ENCODE measurements around the gene PRKACA. TPM values are rescaled to one million over a fixed set of nuclear protein-coding genes. Genes with fewer than 3 reads are reported as not detected.
"Not testable (repeated sequence)": the region's sequence is repeated elsewhere in the genome, so short reads cannot be mapped to it uniquely, and the experiment has no call there.

Gene PRKACA
- total RNA-seq, 6 experiments from 2014 or later, result 137 to 170 (median 149) TPM

GRCh38 chr19:14150041-14150769 lies 32.6 kb upstream of the PRKACA start:
- Mint-ChIP-seq H3K36me3 (ENCODE audit: low read depth) (no peaks in the 10 kb centered on the region), H3K27ac (peak overlapping the region; percentile 77; the same call in 1 of the 2 replicates), H3K9me3 (no peaks in the 10 kb centered on the region), H3K27me3 (ENCODE audit: insufficient read depth) (peaks cover 3% of the 10 kb centered on the region; the same call in 1 of the 2 replicates), H3K4me1 (ENCODE audit: low read depth) (peaks cover 41% of the 10 kb centered on the region), H3K4me3 (0 out of 2 replicates have a peak overlapping the region, but pooled peaks have one; percentile 45)
- DNase-seq, result no peak
- no peak for TF ChIP-seq CTCF (IDR thresholded peaks at IDR 0.05)

GRCh38 chr19:14149509-14149994 lies 32.0 kb upstream of the PRKACA start:
- no peak for TF ChIP-seq CTCF (IDR thresholded peaks at IDR 0.05)
- H3K27me3 Mint-ChIP-seq (ENCODE audit: insufficient read depth), result peaks cover 3% of the 10 kb centered on the region; the same call in 1 of the 2 replicates
- H3K4me3 Mint-ChIP-seq, result peak overlapping the region; percentile 45
- no peak for DNase-seq
- H3K36me3 Mint-ChIP-seq (ENCODE audit: low read depth), result no peaks in the 10 kb centered on the region
- no peaks in the 10 kb centered on the region for H3K9me3 Mint-ChIP-seq
- H3K27ac Mint-ChIP-seq, result peak overlapping the region; percentile 77
- peaks cover 43% of the 10 kb centered on the region for H3K4me1 Mint-ChIP-seq (ENCODE audit: low read depth)

- Mint-ChIP-seq H3K4me1 (ENCODE audit: low read depth) (peaks cover 43% of the 10 kb centered on the region), H3K27me3 (ENCODE audit: insufficient read depth) (peaks cover 3% of the 10 kb centered on the region; the same call in 1 of the 2 replicates), H3K27ac (peak overlapping the region; percentile 77), H3K9me3 (no peaks in the 10 kb centered on the region), H3K36me3 (ENCODE audit: low read depth) (no peaks in the 10 kb centered on the region), H3K4me3 (peak overlapping the region; percentile 45)
- no peak for DNase-seq
- no peak for TF ChIP-seq CTCF (IDR thresholded peaks at IDR 0.05)
These were observed 31.3 kb upstream of the PRKACA start for GRCh38 chr19:14148751-14149410.

- H3K9me3 Mint-ChIP-seq, result no peaks in the 10 kb centered on the region
- H3K27ac Mint-ChIP-seq, result peak overlapping the region; percentile 76
- TF ChIP-seq CTCF (IDR thresholded peaks at IDR 0.05), result peak; percentile 88
- no peaks in the 10 kb centered on the region for H3K36me3 Mint-ChIP-seq (ENCODE audit: low read depth)
- peak; percentile 32 for DNase-seq
- peak overlapping the region; percentile 56; the same call in 1 of the 2 replicates for H3K4me3 Mint-ChIP-seq
- H3K4me1 Mint-ChIP-seq (ENCODE audit: low read depth), result peaks cover 43% of the 10 kb centered on the region
- H3K27me3 Mint-ChIP-seq (ENCODE audit: insufficient read depth), result peaks cover 3% of the 10 kb centered on the region; the same call in 1 of the 2 replicates
These were observed 30.4 kb upstream of the PRKACA start for GRCh38 chr19:14147797-14148605.

GRCh38 chr19:14146789-14147216 lies 29.2 kb upstream of the PRKACA start:
- H3K27ac Mint-ChIP-seq, result peak overlapping the region; percentile 78
- H3K9me3 Mint-ChIP-seq, result no peaks in the 10 kb centered on the region
- H3K36me3 Mint-ChIP-seq (ENCODE audit: low read depth), result no peaks in the 10 kb centered on the region
- peak; percentile 82 for DNase-seq
- TF ChIP-seq CTCF (IDR thresholded peaks at IDR 0.05), result no peak
- H3K27me3 Mint-ChIP-seq (ENCODE audit: insufficient read depth), result peaks cover 3% of the 10 kb centered on the region; the same call in 1 of the 2 replicates
- H3K4me1 Mint-ChIP-seq (ENCODE audit: low read depth), result peaks cover 43% of the 10 kb centered on the region
- no peak overlapping the region for H3K4me3 Mint-ChIP-seq

GRCh38 chr19:14146169-14146568 lies 28.6 kb upstream of the PRKACA start:
- DNase-seq; H3K36me3 Mint-ChIP-seq (ENCODE audit: low read depth); H3K9me3 Mint-ChIP-seq; H3K27me3 Mint-ChIP-seq (ENCODE audit: insufficient read depth); H3K4me3 Mint-ChIP-seq: not testable (repeated sequence)
- Mint-ChIP-seq H3K27ac (peak overlapping the region; percentile 78; the same call in 1 of the 2 replicates), H3K4me1 (ENCODE audit: low read depth) (peaks cover 43% of the 10 kb centered on the region)
